ENCODE data around the gene WWOX.
A peak's percentile ranks its signal among the peaks of the same experiment; 100 is the strongest.

Gene WWOX

GRCh38 chr16:78552716-78553115 lies 453.3 kb downstream of the WWOX start:
- DNase-seq: no peak

- no peak for DNase-seq
Measured at GRCh38 chr16:78553268-78554039, 454.0 kb downstream of the WWOX start.

- DNase-seq: no peak
Measured at GRCh38 chr16:78556421-78556820, 457.0 kb downstream of the WWOX start.

- DNase-seq: no peak
Measured at GRCh38 chr16:78560997-78561396, 461.5 kb downstream of the WWOX start.

- DNase-seq: no peak
Measured at GRCh38 chr16:78562111-78562510, 462.7 kb downstream of the WWOX start.

GRCh38 chr16:78562650-78563049 lies 463.2 kb downstream of the WWOX start:
- no peak for DNase-seq

GRCh38 chr16:78563905-78564304 lies 464.5 kb downstream of the WWOX start:
- DNase-seq: no peak

- no peak for DNase-seq
Measured at GRCh38 chr16:78566397-78567073, 467.1 kb downstream of the WWOX start.

GRCh38 chr16:78570399-78571141 lies 471.1 kb downstream of the WWOX start:
- peak; percentile 46 for DNase-seq

GRCh38 chr16:78571434-78571833 lies 472.0 kb downstream of the WWOX start:
- no peak for DNase-seq

GRCh38 chr16:78571898-78572358 lies 472.5 kb downstream of the WWOX start:
- no peak for DNase-seq

- no peak for DNase-seq
Measured at GRCh38 chr16:78574571-78574970, 475.1 kb downstream of the WWOX start.

- DNase-seq: peak; percentile 50
Measured at GRCh38 chr16:78576941-78577340, 477.5 kb downstream of the WWOX start.

- peak; percentile 14 for DNase-seq
Measured at GRCh38 chr16:78577630-78578029, 478.2 kb downstream of the WWOX start.

GRCh38 chr16:78579020-78579419 lies 479.6 kb downstream of the WWOX start:
- no peak for DNase-seq

- no peak for DNase-seq
Measured at GRCh38 chr16:78583441-78583840, 484.0 kb downstream of the WWOX start.

- no peak for DNase-seq
Measured at GRCh38 chr16:78584213-78584860, 484.9 kb downstream of the WWOX start.

- no peak for DNase-seq
Measured at GRCh38 chr16:78584991-78585390, 485.5 kb downstream of the WWOX start.

- DNase-seq: no peak
Measured at GRCh38 chr16:78589331-78589730, 489.9 kb downstream of the WWOX start.

- DNase-seq: no peak
Measured at GRCh38 chr16:78591682-78592103, 492.2 kb downstream of the WWOX start.

- DNase-seq: no peak
Measured at GRCh38 chr16:78592111-78592510, 492.7 kb downstream of the WWOX start.

- no peak for DNase-seq
Measured at GRCh38 chr16:78593352-78593751, 493.9 kb downstream of the WWOX start.

GRCh38 chr16:78594191-78594590 lies 494.7 kb downstream of the WWOX start:
- no peak for DNase-seq

Data from activated CD4-positive, alpha-beta T cell treated with anti-CD3 and anti-CD28 coated beads, Interleukin-10, Interleukin-2, amounts not matched to agents 100 ng/mL and 50 ng/mL, durations not matched to agents 16 hours and 8 hours (primary cell).